GM18508 (cell line): ENCODE results near the gene TWNK.

Experiments used
- ATAC-seq: cut with Tn5 transposase; IDR thresholded peaks from one replicate; pipeline ENCODE4 v1.9.1; 2021; ENCODE audit warnings: moderate number of reproducible peaks; ENCODE audit not compliant: insufficient read depth, unreplicated experiment

Gene TWNK

DNA sequence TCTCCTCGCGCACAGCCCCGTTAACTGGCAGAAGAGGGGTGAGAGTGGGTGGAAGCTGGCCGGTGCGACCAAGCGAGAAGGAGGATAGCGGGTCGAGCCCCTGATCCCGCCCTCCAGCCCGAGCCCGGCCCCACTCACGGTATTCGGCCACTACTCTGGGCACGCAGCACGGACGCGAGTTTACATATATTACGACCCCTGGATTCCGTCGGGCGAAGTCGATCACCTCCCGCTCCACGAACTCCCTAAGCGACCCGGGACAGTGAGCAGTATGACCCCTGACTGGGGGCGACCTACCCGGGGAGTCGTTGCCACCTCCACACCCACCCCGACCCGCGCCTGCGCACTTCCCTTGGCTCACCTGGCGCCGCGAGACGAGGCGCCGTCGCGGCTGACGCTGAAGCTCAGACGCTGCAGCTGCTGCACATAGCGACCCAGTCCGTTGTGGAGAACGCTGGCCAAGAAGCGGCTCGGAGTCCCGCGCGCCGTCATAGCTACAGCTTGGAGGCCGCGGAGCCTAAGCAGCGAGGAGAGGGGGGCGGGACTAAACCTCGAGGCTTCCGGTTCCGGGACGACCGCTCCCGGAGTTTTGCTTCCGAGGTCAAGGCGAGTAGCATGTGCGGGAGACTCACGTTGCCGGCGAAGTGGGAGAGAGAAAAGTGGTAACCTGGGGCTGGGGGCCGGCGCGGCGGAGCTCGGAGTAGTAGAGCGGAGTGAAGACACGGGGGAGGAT, at the start of gene TWNK, which contains the start of gene MRPL43:
TSS of gene TWNK (plus strand) at position 592 of the 733 bp plus-strand sequence. CDS start 668 bp downstream, outside the sequence.
TSS of gene MRPL43 (minus strand) at position 546 of the 733 bp plus-strand sequence. CDS start at position 492, 54 bp downstream.
- ATAC-seq, result no peak

DNA sequence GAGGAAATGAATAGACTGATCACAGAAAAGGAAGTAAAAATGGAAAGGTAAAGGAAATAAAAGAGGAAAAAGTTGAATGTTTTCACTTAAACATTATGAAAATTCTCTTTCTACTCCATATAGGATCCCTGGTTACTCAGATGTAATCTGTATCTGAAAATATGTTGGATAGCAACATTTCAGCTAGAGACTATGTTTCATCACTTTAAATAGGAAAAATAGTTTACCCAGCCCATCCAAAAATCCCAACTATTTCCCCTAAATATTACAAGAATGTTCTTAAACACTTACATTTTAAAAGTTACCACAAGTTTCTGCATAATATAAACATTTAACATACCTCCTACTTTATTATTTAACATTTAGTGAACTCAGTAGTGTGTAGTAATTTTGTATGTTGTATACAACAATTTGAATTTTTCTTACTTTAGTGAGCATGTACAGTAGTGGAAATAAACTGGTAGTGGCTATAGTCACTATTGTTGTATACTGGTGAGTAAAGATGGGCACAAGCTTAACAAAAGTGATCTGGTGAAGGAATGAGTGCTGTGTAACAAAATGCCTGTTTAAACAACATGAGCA, 47.5 kb upstream of the TWNK start:
- no peak for ATAC-seq

- ATAC-seq, result no peak
Measured at GRCh38 chr10:100942229-100942628, 45.1 kb upstream of the TWNK start.

GRCh38 chr10:100943508-100943907, 43.8 kb upstream of the TWNK start:
- ATAC-seq, result no peak

DNA sequence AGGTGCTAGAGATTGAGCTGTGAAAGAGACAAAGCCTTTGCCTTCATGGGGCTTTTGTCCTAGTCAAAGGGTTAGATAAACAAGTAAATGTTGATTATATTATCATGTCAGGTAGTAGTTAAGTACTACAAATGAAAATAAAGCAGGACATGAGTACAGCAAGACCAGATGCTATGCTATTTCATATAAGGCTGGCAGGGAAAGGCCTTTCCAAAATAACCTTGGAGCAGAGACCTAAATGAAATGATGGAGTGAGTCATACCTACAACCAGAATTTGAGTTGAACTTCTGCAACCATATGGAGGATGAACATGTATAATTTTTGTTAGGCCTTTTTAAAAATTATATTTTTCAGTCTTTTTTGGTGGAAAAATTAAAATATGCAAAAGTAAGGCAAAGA, 41.6 kb upstream of the TWNK start:
- no peak for ATAC-seq

GRCh38 chr10:100948916-100949315, 38.4 kb upstream of the TWNK start:
- no peak for ATAC-seq

- ATAC-seq, result no peak
Measured at GRCh38 chr10:100960251-100960650, 27.1 kb upstream of the TWNK start.

GRCh38 chr10:100962351-100963080, 24.8 kb upstream of the TWNK start:
- ATAC-seq, result no peak

GRCh38 chr10:100963826-100964225, 23.5 kb upstream of the TWNK start:
- no peak for ATAC-seq

DNA sequence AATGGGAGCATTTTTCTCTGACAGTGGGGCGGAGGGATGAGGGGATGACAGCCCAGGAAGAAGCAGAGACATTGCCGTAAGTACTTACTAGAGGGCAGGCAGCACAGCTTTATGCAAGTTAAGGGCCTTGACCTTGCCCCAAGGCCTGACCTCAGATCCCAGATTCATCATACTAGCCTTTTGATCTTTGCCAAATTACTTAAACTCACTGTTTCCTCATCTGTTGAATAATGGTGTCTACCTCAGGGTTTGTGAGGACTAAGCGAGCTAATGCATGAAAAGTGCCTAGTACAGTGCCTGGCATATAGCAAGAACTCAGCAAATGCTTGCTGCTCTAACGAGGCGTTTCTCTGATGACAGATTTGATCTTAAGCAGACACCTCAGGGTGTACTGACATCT, 21.5 kb upstream of the TWNK start:
- no peak for ATAC-seq

DNA sequence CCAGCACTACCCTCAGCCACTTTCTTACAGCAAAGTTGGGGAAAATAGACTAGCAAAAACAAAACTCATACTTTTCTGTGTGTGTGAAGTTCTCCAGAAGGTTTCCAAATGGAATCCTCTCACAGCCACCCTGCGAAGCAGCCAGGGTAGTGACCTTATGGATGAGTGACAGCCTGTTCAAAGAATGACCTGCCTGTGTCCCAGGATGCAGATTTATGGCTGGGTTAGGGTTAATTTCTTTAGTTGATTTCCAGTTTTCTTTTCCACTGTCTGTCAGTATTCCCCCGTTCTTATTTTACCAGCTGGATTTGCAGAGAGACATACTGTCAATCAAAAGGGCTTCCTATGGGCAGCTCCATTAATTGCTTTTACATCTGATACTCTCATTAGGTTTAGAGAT, 20.5 kb upstream of the TWNK start:
- ATAC-seq, result no peak

DNA sequence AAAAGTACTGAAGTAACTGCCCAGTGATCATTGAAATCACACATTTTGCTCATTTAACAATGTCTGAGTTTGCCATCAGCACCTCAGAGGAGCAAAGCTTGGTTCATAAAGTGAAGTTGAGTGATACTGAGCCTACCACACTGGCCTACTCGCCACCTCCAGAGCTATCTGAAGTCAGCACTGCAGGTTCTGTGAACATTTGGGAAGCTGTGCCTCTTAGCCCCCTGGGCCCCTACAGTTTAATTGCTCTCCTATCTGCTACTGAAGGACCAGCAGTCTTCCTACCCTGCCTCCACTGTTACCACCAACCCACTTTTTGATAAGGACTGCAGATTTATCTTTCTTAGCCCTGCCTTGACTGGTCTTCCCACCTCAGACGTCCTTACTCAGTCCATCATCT, 20.0 kb upstream of the TWNK start:
- ATAC-seq, result no peak

DNA sequence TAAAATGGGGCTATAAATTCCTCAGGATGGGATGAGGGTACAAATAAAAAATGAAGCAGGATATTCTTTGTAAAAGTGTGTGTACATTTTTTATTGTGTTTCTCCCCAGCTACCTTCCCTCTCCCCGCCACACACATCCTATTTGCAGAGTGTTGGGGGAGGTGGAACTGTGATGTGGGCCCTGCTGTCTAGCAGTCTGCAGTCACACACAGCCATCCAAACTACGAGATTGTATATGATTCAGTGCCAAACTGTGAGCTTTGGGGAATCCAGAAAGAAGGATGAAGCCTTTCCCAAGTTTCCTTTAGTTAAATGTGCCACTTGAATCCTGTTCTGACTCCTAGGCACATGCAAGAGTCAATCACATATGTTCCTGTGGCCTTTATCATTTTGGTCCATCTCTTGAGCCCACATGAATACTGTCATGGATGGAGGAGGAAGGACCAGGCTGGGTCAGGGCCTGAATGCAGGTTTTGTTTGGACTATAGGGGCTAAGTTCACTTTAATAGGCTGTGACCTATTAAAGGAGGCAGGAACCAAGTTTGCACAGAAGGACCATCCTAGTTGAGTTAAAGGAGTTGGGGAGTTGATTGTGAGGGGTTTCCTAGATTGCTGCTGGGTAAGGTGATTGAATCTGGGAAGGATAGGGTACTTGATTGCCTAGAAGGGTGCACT, 19.1 kb upstream of the TWNK start:
- ATAC-seq, result no peak

DNA sequence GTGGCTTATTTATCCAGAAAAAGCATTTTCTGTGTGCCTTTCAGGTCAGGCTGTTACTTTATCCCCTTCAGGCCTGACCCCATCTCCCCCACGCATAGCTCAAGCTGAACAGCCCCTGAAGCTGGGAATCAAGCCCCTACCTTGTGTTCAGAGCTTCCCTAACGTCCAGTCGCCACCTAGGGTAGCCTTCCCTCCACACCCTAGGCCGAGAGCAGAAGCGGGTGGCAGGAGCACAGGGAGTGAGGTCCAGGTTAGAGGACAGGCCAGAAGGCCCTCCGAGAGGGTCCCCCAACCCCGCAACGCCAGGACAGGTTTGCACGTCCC, 18.5 kb upstream of the TWNK start:
- ATAC-seq, result no peak

- ATAC-seq, result no peak
Measured at GRCh38 chr10:100969187-100970075, 17.9 kb upstream of the TWNK start, which contains the start of gene SEMA4G. SEMA4G (plus strand) TSS chr10:100969504; CDS start chr10:100972913, 3,409 bp downstream.

DNA sequence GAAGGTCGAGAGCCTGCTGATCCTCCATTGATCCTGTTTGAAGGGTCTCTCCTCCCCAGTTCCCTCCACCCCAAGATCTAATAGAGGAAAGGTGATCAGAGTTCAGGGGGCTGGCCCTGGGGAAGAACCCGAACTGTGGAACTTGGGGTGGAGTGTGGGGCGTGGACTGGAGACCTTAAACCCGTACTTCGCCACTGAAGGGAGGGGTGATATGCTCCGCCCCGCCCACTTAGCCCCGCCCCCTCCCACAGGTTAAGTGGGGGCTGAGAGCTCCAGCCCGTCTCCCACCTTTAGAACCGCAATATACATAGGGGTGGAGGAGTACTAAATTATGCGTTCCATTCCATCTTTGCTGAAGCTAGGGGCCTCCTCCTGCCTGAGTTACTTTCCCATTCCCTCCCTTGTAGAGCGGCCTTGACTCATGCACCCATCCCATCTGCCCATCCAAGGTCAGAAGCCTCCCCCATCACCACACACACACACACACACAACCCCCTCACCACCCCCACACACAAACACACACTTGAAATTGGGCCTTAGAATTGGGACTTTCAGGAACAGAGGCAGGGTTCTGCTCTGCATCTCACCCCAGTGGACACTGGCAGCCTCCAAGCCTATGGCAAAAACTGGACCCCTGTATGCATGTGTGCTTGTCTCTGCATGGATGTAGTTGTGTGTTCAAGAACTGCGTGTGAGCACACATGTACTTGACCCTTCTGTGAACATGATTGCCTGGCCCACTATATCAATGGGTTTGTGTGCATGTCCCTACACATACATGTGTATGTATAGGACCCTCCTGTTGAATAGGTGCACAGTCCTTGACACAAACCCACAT, 17.0 kb upstream of the TWNK start:
- no peak for ATAC-seq

DNA sequence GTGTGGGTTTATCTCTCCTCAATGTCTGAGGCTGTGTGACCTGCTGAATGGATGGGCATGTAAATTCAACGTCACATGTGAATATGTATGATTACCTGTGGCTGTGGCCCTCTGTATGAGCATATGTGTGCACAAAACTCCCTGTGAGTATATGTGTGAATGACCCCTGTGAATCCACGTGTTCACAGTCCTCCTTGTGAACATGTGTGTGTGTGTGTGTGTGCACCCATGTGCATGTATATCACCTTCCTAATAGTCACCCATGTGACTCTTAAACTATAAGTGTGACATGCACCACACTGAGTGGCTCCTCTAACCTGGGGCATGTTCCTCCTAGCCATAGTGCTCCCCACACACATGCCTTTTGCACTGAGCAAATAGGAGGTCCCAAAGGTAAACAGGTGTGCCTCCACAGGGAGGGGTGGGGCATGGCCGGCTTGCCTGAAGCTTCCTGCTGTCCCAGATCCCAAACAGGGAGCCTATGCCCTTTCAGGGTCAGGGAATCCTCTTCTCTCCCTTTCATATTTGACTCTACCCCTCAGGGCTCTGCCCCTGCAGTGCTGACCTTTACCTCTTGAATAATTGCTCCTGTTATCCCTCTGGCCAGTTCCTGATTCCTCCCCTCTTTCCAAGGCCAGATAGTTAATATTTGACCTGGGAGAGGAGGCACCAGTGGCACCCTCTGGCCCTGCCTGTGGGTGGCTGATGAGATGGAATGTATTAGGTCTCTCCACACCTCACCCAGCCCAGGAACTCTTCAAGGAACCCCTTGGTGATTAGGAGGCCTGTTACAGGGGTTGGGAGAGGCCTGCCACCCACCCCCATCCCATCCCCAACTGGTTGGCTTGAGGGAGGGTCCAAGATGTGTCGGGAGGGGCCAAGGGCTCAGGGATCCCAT, 16.2 kb upstream of the TWNK start:
- ATAC-seq, result no peak
